Hematopoietic multipotent progenitor cell treated with erythropoietin and hydrocortisone succinate and interleukin-3 and kit ligand, for 17 days (in vitro differentiated cells): ENCODE measurements around the gene SLCO2A1.

Experiments
- DNase-seq: peaks from one replicate; pipeline ENCODE4 v3.0.0-alpha.2; 2015; ENCODE audit warnings: low spot score

SLCO2A1 gene

GRCh38 chr3:133933097-133934024, 96.4 kb downstream of the SLCO2A1 start:
- no peak for DNase-seq

DNA sequence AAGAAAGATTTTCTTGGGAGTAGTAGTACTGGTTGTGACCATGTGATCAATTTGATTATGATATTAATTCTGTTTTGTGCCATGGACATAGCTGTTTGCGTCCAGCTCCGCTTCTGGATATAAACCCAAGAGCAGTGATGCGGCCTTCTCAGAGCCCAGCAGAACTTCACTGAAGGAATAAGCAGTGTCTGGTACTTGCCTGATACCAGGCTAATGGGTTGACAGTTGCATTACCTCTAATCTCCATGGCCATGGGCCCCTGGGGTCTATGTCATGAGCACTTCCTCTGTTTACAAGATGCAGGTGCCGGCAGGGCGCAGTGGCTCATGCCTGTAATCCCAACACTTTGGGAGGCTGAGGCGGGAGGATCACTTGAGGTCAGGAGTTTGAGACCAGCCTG, 97.7 kb downstream of the SLCO2A1 start:
- DNase-seq: no peak

DNA sequence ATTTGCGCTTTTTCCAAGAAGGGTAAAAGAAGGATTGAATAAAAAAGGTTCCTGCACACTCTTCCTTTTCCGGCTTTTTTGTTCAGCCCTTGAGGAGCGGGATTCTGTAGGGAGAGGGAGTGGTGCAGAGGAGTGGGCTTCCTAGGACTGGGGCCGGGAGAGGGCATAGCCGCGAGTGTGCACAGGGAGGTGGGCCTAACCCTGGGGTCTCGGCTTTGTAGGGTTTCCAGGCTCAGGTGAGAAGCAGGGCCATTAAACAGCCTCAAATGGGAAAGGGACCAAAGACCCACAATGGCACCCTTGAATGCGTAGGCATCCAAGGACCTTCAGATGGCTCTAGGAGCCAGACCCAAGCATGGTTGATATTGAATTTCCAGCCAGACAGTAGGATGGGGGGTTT, 98.6 kb downstream of the SLCO2A1 start:
- DNase-seq: no peak

DNA sequence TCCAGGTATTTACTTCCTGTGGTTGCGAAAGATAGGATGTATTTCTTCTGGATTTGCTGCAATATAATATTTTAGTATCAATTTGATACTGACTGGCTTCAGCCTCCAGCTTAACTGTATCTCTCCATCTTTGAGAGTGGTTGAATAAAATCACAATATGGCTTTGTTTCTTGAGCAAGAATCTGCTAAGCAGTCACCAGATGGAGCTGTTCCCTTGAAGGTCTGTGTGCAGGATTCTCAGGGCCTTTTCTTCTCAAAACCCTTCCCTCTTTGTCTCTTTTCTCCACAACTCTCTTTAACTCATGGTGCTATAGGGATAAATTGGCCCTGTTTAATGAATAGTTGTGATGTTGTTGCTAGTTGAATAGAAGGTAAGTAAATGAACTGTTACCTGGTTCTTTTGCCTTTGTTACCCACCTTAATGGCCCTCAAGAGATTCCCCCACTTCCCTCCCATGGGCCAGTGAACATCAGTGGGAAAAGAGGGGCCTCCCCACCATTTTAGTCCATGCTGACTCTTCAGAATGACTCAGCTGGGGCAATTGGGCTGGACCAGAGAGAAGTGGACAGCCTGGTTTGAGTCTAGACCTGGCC, 99.3 kb downstream of the SLCO2A1 start:
- DNase-seq: no peak

- DNase-seq: no peak
Measured at GRCh38 chr3:133928903-133929607, 100.7 kb downstream of the SLCO2A1 start.

DNA sequence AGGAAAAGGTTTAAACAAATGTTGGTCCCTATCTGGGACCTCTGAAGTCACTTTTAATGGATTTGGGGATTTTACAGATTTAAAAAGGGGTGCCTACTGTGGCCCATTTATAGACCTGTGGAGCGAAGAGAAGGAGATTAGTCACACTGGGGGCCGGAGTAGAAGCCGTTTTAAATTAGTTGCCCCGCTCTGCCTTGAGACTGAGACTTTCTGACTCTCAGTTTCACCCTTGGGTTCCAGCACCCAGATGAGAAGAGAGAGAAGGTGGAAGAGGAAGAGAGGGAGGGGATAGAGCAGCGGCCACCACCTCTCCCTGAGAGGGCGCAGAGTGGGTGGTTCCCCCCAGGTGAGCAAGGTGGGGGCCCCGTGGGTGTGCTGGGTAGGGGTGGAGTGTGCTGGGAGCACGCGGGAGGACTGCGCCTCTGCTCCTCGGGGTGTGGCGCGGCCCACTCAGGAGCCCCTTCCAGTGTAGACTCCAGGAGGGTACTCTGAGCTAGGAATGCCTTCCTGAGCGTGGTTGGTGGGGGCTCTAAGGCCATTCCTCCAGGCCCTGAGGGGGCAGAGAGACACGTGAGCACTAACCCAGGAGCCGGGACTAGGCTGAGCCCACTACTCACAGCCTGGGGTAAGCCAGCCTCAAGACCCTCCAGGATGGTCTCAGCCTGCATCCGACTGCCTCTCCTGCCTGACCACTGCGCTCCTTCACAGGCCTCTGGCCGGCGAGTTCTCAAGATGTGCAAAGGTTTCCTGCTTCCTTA, 101.4 kb downstream of the SLCO2A1 start:
- no peak for DNase-seq

DNA sequence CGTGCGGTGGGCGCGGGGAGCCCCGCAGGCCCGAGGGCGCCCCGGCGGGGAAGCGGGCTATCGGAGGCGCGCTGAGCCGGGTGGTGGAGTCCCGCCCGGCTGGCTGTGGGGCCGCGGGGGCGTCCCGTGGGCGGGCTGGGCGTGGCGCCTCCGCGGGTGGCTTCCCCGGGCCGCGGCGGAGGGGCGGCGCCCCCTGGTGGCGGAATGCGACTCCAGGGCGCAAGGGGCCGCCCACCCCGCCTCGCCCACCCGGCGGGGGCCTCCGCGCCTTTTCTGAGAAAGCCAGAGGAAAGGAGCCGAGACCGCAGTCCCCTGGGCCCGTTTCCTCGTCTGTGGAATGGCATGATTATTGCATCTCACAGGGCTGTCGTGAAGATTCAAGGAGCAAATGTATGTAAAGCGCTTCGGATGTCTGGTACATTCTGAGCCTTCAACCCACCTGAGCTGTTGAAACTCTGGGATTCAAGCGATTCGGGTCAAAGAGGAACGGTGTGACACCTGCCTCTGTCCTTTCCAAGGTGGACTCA, 102.1 kb downstream of the SLCO2A1 start:
- DNase-seq: peak; percentile 75

DNA sequence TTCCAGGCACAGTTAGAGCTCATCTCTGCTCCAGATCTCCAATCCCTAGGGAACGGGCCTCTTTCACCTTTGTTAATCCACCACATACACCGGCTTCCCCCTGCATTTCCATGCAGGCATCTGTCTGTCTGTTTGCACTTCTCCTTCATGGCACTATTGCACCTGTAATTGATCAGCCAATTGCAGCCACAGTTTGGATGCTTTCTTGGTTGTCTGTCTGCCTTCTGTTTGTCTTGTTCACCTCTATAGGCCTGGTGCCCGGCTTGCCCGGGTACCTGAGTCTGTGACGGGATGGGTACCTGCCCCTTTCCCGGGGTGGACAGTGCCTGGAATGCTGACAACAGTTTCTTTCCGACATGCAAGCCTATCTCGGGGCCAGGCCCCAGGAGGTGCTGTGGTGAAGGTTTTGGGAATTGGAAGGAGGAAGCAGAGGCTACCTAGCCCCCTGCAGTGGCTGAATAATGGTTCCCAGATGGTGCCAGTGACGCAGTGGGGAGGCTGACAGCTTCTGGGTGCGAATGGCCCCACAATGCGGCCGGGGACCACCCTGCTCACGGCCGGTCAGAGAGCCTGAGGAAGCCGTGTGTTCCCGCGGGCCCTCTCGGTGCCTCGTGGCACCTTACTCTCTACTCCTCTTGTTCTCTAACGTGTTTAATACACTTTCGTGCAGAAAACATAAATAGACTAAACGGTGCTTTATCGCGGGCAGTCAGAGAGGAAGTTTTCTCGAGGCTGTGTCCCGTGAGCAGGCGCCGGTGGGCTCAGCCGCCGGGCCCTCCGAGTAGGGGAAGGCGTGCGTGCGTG, 102.8 kb downstream of the SLCO2A1 start:
- DNase-seq: no peak

DNA sequence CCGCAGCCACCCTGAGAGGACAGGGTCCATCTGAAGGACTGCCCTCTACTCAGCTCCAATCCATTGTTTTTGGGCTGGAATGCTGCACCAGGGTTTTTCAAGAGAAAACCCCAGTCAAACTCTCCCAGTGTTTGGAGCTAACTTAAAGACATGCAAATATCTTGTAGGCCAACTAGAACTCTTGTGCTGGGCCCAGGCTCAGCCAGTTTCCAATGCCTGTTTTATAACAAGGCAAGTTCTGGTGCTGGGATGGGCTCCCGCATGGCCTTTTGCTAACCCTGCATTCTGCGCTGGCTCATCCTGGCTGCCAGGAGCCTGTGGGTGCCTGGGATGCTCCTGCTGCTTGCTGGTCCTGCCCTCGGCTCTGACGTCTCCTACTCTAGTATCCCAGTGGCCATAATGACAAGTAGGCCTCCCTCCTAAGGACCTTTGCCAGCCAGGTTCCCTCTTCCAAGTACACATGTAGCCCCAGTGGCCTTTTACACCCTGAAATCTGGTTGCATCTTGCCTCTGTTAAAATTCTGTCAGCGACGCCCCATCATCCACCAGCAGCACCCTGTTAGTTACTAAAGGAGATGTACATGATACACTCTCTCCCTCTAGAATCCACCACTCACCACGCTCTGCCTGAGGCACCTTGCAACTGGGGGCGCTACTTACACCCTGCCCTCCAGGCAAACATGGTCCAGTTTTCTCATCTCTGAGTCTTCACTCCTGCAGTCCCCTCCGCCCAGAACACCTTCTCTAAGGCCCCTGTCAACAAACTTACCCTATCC, 103.6 kb downstream of the SLCO2A1 start:
- DNase-seq: no peak

- DNase-seq: no peak
Measured at GRCh38 chr3:133924041-133924440, 105.7 kb downstream of the SLCO2A1 start.

DNA sequence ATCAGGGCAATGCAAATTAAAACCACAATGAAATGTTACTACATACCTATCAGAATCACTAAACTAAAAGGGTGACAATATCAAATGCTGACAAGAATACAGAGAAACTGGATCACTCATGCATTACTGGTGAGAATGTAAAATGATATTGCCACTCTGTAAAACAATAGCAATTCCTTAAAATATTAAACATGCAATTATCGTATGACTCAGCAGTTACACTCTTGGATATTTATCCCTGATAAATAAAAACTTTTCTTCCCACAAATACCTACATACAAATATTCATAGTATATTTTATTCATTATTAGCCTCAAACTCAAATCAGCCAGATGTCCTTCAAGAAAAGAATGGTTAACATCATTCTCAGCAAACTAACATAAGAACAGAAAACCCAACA, 108.1 kb downstream of the SLCO2A1 start:
- DNase-seq: no peak

GRCh38 chr3:133917144-133917543, 112.6 kb downstream of the SLCO2A1 start:
- no peak for DNase-seq

DNA sequence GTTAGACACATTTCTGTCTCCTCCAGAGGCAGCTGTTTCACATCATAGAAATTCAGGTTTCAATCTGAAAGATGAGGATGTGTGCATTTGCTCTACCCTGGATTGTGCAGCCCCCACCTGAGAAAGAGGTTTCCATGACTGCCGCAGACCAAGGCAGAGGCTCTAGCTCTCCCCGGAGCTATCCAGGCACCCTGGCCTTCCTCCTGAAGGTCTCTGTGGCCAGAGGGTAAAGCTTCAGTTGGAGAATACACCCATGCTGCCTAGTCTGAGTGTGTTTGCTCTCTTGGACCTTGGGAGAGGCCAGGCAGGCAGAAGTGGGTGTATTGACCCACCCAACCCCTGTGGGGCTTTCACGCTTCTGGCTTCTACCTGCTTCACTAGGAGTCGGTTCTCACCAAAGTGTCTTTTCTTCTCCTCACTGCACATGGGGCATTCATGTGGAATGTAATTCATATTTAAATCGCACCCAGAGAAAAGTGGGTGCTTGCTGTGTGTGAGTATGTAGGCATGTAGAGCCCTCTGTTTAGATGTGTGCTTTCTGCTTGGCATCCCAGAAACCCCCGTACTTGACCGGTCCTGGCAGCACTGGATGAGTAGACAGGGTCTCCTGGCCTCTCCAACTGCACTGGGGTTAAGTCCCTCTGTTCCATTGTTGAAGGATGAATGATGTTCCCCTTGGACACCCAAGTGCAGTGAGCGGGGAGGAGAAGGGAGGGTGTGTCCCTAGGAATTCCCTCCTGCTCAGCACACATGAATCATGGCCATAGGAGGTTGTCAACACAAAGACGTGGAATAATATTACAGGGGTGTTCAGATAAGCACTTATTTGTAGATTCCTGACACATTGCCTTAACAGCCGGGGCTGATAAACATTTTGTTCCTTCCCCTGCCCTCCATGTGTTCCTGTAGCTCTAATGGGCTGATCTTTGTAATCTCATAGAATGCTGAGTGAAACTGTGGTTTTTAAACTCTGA, 113.8 kb downstream of the SLCO2A1 start:
- no peak for DNase-seq

DNA sequence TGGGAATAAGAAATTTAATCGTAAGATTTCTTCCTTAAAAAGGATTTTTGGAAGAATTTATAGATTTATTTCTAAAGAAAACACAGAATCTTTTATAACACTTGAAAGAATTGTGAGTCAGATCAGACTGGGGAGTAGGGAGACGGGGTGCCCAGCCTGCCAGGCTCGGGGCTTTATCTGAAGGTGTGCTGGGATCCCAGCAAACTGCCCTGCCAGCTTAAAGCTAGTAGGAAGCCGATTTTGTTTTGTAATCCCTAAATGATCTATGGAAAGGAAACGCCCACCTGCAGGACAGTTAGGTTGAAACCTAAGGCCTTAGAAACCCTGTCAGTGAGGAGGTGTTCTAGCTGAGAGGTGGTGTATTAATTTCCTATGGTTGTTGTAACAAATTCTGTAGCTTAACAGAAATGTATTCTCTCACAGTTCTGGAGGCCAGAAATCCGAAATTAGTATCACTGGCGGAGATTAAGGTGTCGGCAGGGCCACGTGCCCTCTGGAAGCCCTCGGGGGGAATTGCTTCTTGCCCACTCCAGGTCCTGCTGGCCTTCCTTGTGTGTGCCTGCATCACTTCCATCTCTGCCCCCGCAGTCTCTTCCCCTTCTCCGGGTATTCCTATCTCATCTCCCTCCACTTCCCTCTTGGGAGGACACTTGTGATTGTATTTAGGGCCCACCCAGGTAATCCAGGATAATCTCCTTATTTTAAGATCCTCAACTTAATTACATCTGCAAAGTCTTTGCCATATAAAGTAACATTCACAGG, 114.7 kb downstream of the SLCO2A1 start:
- no peak for DNase-seq

GRCh38 chr3:133910422-133910821, 119.3 kb downstream of the SLCO2A1 start:
- no peak for DNase-seq

DNA sequence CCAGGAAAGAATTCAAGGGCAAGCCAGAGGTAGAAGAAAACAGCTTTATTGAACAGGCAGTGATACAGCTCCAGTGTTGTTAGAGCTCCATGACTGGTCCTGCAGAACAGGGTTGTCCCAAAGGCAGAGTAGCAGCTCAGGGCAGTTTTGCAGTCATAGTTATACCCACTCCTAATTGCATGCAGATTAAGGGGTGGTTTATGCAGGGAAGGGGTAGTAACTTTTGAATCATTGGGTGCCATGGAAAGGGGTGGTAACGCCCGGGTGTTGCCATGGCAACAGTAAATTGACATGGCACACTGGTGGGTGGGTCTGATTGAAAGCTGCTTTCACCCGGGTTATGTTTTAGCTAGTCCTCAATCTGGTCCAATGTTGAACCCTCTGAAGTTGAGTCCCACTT, 124.3 kb downstream of the SLCO2A1 start:
- DNase-seq: no peak

DNA sequence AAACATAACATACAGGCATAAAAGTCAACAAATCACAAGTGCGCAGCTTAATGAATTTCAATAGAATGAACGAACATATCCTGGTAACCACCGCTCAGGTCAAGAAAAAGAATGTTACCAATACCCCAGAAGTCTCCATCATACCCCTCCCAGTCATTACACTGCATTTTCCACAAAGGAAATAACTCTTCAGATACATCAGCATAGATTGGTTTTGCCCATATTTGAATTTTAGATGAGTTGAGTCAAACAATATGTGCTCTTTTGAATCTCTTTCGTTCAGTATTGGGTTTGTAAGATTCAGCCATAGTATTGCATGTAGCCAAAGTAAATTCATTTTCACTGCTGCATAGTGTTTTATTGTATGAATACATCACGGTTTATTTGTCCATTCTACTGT, 127.9 kb downstream of the SLCO2A1 start:
- DNase-seq: no peak

- DNase-seq: peak; percentile 45
Measured at GRCh38 chr3:133901083-133901482, 128.6 kb downstream of the SLCO2A1 start.
